ENCODE measurements around the gene RTL1.

The RTL1 gene

DNA sequence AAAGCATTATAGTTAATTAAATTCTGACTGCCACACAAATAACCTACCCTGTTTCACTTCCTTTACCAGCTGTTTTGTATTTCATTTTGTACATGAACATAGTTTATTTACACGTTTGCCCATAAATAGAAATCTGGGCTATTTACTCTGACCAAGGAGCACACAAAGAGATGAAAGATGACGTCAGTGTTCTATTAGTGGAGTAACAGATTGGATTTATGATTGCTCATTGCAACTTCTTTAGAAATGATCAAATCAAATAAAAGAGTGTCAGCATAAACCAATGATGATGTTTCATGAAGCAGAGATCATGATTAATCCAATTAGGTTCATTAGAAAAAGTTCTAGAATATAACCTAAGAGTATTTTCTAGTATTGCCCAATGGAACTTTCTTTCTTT is 12.0 kb upstream of the RTL1 start:
- Histone ChIP-seq H3K27me3 (ENCODE audit: low read depth, low read length) (no peaks in the 10 kb centered on the region), H3K36me3 (replicated peaks; ENCODE audit: low read depth, low read length) (no peaks in the 10 kb centered on the region)
- TF ChIP-seq EZH2phosphoT487 (IDR thresholded peaks at IDR 0.05; ENCODE audit: low read depth): no peak
- TF ChIP-seq, protein P1, sequence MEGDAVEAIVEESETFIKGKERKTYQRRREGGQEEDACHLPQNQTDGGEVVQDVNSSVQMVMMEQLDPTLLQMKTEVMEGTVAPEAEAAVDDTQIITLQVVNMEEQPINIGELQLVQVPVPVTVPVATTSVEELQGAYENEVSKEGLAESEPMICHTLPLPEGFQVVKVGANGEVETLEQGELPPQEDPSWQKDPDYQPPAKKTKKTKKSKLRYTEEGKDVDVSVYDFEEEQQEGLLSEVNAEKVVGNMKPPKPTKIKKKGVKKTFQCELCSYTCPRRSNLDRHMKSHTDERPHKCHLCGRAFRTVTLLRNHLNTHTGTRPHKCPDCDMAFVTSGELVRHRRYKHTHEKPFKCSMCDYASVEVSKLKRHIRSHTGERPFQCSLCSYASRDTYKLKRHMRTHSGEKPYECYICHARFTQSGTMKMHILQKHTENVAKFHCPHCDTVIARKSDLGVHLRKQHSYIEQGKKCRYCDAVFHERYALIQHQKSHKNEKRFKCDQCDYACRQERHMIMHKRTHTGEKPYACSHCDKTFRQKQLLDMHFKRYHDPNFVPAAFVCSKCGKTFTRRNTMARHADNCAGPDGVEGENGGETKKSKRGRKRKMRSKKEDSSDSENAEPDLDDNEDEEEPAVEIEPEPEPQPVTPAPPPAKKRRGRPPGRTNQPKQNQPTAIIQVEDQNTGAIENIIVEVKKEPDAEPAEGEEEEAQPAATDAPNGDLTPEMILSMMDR (IDR thresholded peaks at IDR 0.05; ENCODE audit: low read depth, low read length): no peak

DNA sequence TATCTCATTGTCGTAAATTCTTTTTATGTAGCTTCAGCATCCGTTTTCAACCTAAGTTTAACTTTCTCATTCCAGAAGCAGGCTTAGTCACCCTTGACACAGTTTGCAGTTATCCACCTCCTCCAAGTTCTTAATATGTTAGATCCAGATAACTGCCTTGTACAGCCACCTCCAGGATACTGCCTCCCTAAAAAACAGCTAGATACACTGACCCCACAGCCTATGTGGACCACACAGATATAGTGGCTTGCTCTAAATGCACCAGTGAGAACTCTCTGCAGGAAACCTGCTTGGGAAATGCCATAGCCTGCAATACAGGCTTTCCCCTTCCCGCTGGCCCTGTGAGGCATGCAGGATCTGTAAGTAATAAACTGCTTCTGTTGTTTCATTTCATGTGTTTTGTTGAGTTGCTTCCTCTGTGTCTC is 11.1 kb upstream of the RTL1 start:
- Histone ChIP-seq H3K4me1 (ENCODE audit: low read length) (no peaks in the 10 kb centered on the region), H3K27me3 (ENCODE audit: low read depth, low read length) (no peaks in the 10 kb centered on the region), H3K9ac (ENCODE audit: low read length) (no peak overlapping the region), H3K9me3 (ENCODE audit: insufficient read depth, low read length) (no peaks in the 10 kb centered on the region), H3K4me3 (ENCODE audit: low read length) (no peak overlapping the region), H3K4me2 (ENCODE audit: low read length) (no peak overlapping the region), H3K36me3 (replicated peaks; ENCODE audit: low read depth, low read length) (no peaks in the 10 kb centered on the region), H4K20me1 (ENCODE audit: insufficient read depth, low read length) (no peaks in the 10 kb centered on the region), H3K27ac (ENCODE audit: low read length) (no peak overlapping the region), H3K79me2 (ENCODE audit: low read length) (no peaks in the 10 kb centered on the region), H2AFZ (ENCODE audit: low read depth, low read length) (no peak overlapping the region)
- TF ChIP-seq EZH2phosphoT487 (IDR thresholded peaks at IDR 0.05; ENCODE audit: low read depth): no peak
- TF ChIP-seq, protein P1 (IDR thresholded peaks at IDR 0.05; ENCODE audit: low read depth, low read length): no peak

More for the DNA sequence above, 12.0 kb upstream of the RTL1 start:
- Histone ChIP-seq H3K9ac (ENCODE audit: low read length) (no peak overlapping the region), H3K4me2 (ENCODE audit: low read length) (no peak overlapping the region), H3K79me2 (ENCODE audit: low read length) (no peaks in the 10 kb centered on the region), H3K27ac (ENCODE audit: low read length) (no peak overlapping the region), H4K20me1 (ENCODE audit: insufficient read depth, low read length) (no peaks in the 10 kb centered on the region), H3K4me1 (ENCODE audit: low read length) (no peaks in the 10 kb centered on the region), H3K9me3 (ENCODE audit: insufficient read depth, low read length) (no peaks in the 10 kb centered on the region), H2AFZ (ENCODE audit: low read depth, low read length) (no peak overlapping the region), H3K4me3 (ENCODE audit: low read length) (no peak overlapping the region)

DNA sequence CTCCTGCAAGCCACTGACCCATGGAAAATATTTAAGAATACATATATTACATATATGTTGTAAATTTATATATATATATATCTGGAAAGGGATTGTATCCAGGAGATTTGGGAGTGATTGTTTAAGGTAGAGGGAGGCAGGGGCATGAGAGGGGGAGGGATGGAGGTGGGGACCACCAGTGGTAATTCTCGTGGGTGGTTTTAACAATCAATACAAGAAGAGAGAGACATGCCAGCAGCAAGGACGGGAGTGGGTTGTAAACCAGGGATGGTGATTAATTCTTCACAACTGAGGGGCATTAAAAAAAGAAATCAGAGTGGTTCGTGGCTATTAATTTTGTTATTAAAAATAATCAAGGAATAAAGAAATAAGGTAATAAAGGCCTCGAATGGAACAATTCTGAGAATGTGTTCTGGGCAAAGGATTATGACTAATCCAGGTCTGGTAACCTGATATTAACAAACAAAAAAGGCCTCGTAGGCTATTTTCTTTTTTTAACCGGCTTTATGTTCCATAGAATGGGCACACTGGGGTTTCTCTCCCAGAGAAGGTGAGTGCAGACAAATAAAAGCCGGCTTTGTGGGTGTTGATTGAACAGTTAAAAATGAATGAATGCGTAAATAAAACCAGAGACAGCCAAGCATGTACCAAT is 8.3 kb upstream of the RTL1 start:
- no peaks in the 10 kb centered on the region for H3K27me3 ChIP-seq (ENCODE audit: low read depth, low read length)

DNA sequence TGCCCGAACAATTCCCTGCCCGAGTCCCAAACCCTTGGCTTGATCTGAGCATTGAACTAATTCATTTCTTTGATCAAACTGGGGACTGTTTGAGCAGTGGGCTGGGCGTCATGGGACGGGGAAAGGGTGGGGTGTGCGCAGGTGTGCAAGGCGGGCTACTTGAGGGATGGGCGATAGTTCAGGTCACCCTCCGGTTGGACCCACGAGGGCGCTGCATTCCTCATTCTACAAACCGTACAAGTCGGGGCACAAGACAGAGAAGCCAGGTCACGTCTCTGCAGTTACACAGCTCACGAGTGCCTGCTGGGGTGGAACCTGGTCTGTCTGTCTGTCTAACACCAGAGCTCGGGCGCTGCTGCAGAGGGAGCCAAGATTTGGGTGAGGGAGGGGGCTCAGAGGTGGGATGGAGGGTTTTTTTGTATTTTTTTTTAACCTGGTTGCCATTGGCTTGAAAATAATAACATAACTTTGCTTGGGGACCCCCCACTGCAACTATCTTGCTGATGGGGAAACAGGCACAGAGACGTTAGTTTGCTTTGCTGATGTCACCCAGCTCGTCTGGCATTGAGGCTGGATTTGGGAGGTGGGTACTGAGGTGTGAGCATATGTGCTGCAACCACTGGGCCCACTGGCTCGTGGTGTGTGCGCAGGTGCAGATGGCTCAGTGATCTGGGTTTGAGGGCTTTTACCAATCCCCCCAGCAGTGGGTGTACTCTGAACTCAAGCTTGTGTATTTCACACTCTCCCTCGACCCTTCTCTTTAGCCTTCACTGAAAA is 7.6 kb upstream of the RTL1 start:
- H3K79me2 ChIP-seq (ENCODE audit: low read length): no peaks in the 10 kb centered on the region
- no peaks in the 10 kb centered on the region for H3K4me1 ChIP-seq (ENCODE audit: low read length)
- no peak overlapping the region for H2AFZ ChIP-seq (ENCODE audit: low read depth, low read length)
- H3K27ac ChIP-seq (ENCODE audit: low read length): no peak overlapping the region
- H3K4me2 ChIP-seq (ENCODE audit: low read length): no peak overlapping the region
- no peak for TF ChIP-seq EZH2phosphoT487 (IDR thresholded peaks at IDR 0.05; ENCODE audit: low read depth)
- TF ChIP-seq, protein P1 (IDR thresholded peaks at IDR 0.05; ENCODE audit: low read depth, low read length): no peak
- H3K27me3 ChIP-seq (ENCODE audit: low read depth, low read length): no peaks in the 10 kb centered on the region
- H3K9ac ChIP-seq (ENCODE audit: low read length): no peak overlapping the region
- H4K20me1 ChIP-seq (ENCODE audit: insufficient read depth, low read length): no peaks in the 10 kb centered on the region
- no peaks in the 10 kb centered on the region for H3K36me3 ChIP-seq (replicated peaks; ENCODE audit: low read depth, low read length)
- H3K9me3 ChIP-seq (ENCODE audit: insufficient read depth, low read length): no peaks in the 10 kb centered on the region
- H3K4me3 ChIP-seq (ENCODE audit: low read length): no peak overlapping the region

More for the DNA sequence above, 8.3 kb upstream of the RTL1 start:
- TF ChIP-seq, protein P1 (IDR thresholded peaks at IDR 0.05; ENCODE audit: low read depth, low read length): no peak
- TF ChIP-seq EZH2phosphoT487 (IDR thresholded peaks at IDR 0.05; ENCODE audit: low read depth): no peak
- no peaks in the 10 kb centered on the region for H3K36me3 ChIP-seq (replicated peaks; ENCODE audit: low read depth, low read length)
- no peaks in the 10 kb centered on the region for H3K4me1 ChIP-seq (ENCODE audit: low read length)
- no peaks in the 10 kb centered on the region for H4K20me1 ChIP-seq (ENCODE audit: insufficient read depth, low read length)
- H3K4me3 ChIP-seq (ENCODE audit: low read length): no peak overlapping the region
- H3K9me3 ChIP-seq (ENCODE audit: insufficient read depth, low read length): no peaks in the 10 kb centered on the region
- no peak overlapping the region for H3K4me2 ChIP-seq (ENCODE audit: low read length)
- no peak overlapping the region for H3K9ac ChIP-seq (ENCODE audit: low read length)
- H3K27ac ChIP-seq (ENCODE audit: low read length): no peak overlapping the region
- no peaks in the 10 kb centered on the region for H3K79me2 ChIP-seq (ENCODE audit: low read length)
- no peak overlapping the region for H2AFZ ChIP-seq (ENCODE audit: low read depth, low read length)
